ENCODE results near the gene KIAA0319L. TPM values are rescaled to one million over a fixed set of nuclear protein-coding genes. Genes with fewer than 3 reads are reported as not detected.
"Not testable (repeated sequence)": the region's sequence is repeated elsewhere in the genome, so short reads cannot be mapped to it uniquely, and the experiment has no call there.

KIAA0319L gene
- polyA plus RNA-seq, 2 of the 4 experiments (the other 2 are of a cell fraction) = 18.2 to 36.9 TPM

DNA sequence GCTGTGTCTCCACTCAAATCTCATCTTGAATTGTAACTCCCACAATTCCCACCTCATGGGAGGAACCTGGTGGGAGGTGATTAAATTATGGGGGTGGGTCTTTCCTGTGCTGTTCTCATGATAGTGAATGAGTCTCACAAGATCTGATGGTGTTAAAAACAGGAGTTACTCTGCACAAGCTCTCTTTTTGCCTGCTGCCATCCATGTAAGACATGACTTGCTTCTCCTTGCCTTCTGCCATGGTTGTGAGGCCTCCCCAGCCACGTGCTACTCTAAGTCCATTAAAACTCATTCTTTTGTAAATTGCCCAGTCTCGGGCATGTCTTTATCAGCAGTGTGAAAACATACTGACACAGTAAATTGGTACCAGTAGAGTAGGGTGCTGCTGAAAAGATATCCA, 93.5 kb downstream of the KIAA0319L start:
- CTCF ChIA-PET = interaction anchor here (1.0 to 1.5 kb wide), 2 partner anchors 11 to 13 kb away, joined by 3 to 5 read pairs; no protein-coding TSS in a partner anchor
- H3K4me3 ChIP-seq; POLR2A ChIA-PET; H3K9me3 ChIP-seq; H3K27ac ChIP-seq; H3K4me1 ChIP-seq; H3K4me2 ChIP-seq; FAIRE-seq; ATAC-seq; DNase-seq (ENCODE audit: low read depth in 1 of 2, low spot score in 1 of 2): not testable (repeated sequence)
- WGBS (ENCODE audit: missing lambda C conversion rate) = 79% methylated on average over 2 of the region's 2 CpGs

DNA sequence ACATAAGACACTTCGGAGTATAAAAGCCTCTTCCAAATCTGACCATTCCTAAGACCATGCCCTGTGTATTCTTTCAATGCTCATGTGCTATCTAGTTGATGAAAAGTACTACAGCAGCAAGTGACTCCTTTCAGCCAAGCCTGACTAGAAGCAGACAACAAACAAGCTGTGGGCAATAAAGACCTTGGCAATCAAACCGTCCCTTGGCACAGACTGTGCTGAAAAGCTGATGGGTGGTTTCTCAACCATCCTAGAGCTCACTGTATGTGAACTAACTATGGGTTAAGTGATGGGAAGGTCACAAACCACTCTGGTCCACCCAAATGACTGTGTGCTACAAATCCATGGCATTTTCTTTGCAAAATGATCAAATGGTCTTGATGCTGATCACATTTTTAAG, 94.0 kb downstream of the KIAA0319L start:
- H3K4me1 ChIP-seq = no peaks in the 10 kb centered on the region
- H3K27ac ChIP-seq = no peak overlapping the region
- 97% methylated on average over 2 of the region's 2 CpGs for WGBS (ENCODE audit: missing lambda C conversion rate)
- no peak for ATAC-seq
- CTCF ChIA-PET = interaction anchor here (1.5 kb wide), 1 partner anchor 11 kb away, joined by 5 read pairs; no protein-coding TSS in a partner anchor
- DNase-seq (ENCODE audit: low read depth in 1 of 2, low spot score in 1 of 2) = no peak
- FAIRE-seq = no peak
- H3K4me2 ChIP-seq = no peak overlapping the region
- no peak overlapping the region for H3K4me3 ChIP-seq
- POLR2A ChIA-PET = no interaction called here
- no peaks in the 10 kb centered on the region for H3K9me3 ChIP-seq
- TF ChIP-seq EHF (CRISPR knock-in tag; IDR thresholded peaks at IDR 0.05) = no peak
- TF ChIP-seq FOXS1 (CRISPR knock-in tag; IDR thresholded peaks at IDR 0.05) = no peak
- TF ChIP-seq HOXB5 (CRISPR knock-in tag; IDR thresholded peaks at IDR 0.05) = no peak
- no peak for TF ChIP-seq NR3C1 (IDR thresholded peaks at IDR 0.05)
- no peak for TF ChIP-seq GATA3 (IDR thresholded peaks at IDR 0.05; ENCODE audit: borderline replicate concordance)
- TF ChIP-seq, protein P1, sequence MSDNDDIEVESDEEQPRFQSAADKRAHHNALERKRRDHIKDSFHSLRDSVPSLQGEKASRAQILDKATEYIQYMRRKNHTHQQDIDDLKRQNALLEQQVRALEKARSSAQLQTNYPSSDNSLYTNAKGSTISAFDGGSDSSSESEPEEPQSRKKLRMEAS (IDR thresholded peaks at IDR 0.05) = no peak
- no peak for TF ChIP-seq JUNB (IDR thresholded peaks at IDR 0.05)
- TF ChIP-seq, protein P2, sequence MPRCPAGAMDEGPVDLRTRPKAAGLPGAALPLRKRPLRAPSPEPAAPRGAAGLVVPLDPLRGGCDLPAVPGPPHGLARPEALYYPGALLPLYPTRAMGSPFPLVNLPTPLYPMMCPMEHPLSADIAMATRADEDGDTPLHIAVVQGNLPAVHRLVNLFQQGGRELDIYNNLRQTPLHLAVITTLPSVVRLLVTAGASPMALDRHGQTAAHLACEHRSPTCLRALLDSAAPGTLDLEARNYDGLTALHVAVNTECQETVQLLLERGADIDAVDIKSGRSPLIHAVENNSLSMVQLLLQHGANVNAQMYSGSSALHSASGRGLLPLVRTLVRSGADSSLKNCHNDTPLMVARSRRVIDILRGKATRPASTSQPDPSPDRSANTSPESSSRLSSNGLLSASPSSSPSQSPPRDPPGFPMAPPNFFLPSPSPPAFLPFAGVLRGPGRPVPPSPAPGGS (IDR thresholded peaks at IDR 0.05) = no peak
- no peak for TF ChIP-seq ZSCAN20 (CRISPR knock-in tag; IDR thresholded peaks at IDR 0.05)
- TF ChIP-seq, protein P3, sequence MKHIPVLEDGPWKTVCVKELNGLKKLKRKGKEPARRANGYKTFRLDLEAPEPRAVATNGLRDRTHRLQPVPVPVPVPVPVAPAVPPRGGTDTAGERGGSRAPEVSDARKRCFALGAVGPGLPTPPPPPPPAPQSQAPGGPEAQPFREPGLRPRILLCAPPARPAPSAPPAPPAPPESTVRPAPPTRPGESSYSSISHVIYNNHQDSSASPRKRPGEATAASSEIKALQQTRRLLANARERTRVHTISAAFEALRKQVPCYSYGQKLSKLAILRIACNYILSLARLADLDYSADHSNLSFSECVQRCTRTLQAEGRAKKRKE (CRISPR knock-in tag; IDR thresholded peaks at IDR 0.05; ENCODE audit: low read depth) = no peak
- TF ChIP-seq CHD4 (IDR thresholded peaks at IDR 0.05; ENCODE audit: borderline replicate concordance) = no peak
- TF ChIP-seq CHD2 (IDR thresholded peaks at IDR 0.05; ENCODE audit: low read length, partially characterized antibody) = no peak
- TF ChIP-seq, protein P4, sequence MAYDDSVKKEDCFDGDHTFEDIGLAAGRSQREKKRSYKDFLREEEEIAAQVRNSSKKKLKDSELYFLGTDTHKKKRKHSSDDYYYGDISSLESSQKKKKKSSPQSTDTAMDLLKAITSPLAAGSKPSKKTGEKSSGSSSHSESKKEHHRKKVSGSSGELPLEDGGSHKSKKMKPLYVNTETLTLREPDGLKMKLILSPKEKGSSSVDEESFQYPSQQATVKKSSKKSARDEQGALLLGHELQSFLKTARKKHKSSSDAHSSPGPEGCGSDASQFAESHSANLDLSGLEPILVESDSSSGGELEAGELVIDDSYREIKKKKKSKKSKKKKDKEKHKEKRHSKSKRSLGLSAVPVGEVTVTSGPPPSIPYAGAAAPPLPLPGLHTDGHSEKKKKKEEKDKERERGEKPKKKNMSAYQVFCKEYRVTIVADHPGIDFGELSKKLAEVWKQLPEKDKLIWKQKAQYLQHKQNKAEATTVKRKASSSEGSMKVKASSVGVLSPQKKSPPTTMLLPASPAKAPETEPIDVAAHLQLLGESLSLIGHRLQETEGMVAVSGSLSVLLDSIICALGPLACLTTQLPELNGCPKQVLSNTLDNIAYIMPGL (CRISPR knock-in tag; IDR thresholded peaks at IDR 0.05; ENCODE audit: borderline replicate concordance) = no peak

DNA sequence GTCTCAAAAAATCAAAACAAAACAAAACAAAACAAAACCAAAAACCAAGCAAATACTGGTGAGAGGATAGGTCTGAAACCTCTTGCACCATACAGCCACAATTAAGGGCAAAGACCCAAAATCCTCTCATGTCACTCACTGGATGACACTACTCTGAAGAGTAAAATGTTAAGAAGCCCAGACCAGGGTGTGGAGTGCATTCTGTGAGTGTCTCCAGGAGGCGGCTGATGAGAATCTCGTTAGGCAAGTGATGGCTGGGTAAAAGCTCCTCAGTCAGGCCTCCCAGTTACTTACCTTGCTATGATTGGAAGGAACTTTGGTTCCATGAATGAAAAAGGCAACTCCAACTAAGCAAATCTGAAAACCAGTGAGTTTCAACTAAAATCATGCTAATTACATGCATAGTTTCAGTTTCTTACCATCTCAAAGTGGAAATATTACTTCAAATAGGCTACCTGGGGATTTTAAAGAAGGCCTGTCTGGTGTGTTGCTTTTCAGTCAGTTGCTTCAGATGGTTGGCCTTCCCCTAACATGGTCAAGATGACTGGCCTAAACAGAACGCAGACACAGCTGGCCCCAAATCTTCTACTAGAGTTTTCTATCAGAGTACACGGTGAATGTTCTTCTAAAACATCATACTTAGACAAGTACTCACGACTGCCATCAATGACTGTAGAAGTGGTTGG, 95.1 kb downstream of the KIAA0319L start:
- ATAC-seq (no peak), DNase-seq (ENCODE audit: low read depth in 1 of 2, low spot score in 1 of 2) (no peak), FAIRE-seq (no peak)
- Histone ChIP-seq H3K4me1 (no peaks in the 10 kb centered on the region), H3K4me3 (no peak overlapping the region), H3K4me2 (no peak overlapping the region), H3K27ac (no peak overlapping the region), H3K9me3 (no peaks in the 10 kb centered on the region)
- ChIA-PET CTCF (interaction anchor here (1.3 kb wide), 1 partner anchor 11 kb away, joined by 5 read pairs; no protein-coding TSS in a partner anchor), POLR2A (no interaction called here)
- WGBS (ENCODE audit: missing lambda C conversion rate) = 93% methylated on average over 5 of the region's 5 CpGs
- TF ChIP-seq FOXS1 (CRISPR knock-in tag; IDR thresholded peaks at IDR 0.05) = no peak
- no peak for TF ChIP-seq HOXA7 (CRISPR knock-in tag; IDR thresholded peaks at IDR 0.05)
- no peak for TF ChIP-seq ZFP36 (IDR thresholded peaks at IDR 0.05; ENCODE audit: borderline replicate concordance, partially characterized antibody)
- TF ChIP-seq POLR2AphosphoS2 (conservative IDR thresholded peaks at IDR 0.05; ENCODE audit: low read length) = no peak
- no peak for TF ChIP-seq SREBF2 (IDR thresholded peaks at IDR 0.05)
- TF ChIP-seq, protein P3 (CRISPR knock-in tag; IDR thresholded peaks at IDR 0.05; ENCODE audit: low read depth) = no peak
